Neuron (in vitro differentiated cells): ENCODE data around the gene POLR3A.

Experiments used
- H2AFZ ChIP-seq: one replicate; pipeline ENCODE4 v1.6.1; 2013; ENCODE audit warnings: low read depth, mild to moderate bottlenecking, inconsistent platforms, low read length, moderate library complexity
- H3K27me3 ChIP-seq: one replicate; pipeline ENCODE4 v1.6.1; 2013; ENCODE audit warnings: low read length; ENCODE audit not compliant: insufficient read depth
- H3K36me3 ChIP-seq: one replicate; pipeline ENCODE4 v1.6.1; 2013; ENCODE audit warnings: low read length; ENCODE audit not compliant: insufficient read depth
- H3K4me1 ChIP-seq: one replicate; pipeline ENCODE4 v1.6.1; 2013; ENCODE audit warnings: low read length; ENCODE audit not compliant: insufficient read depth
- H3K4me3 ChIP-seq: 2 replicates; pipeline ENCODE4 v1.5.1; 2013; ENCODE audit warnings: mild to moderate bottlenecking, low read length, moderate library complexity
- H3K9me3 ChIP-seq: one replicate; pipeline ENCODE4 v1.6.1; 2013; ENCODE audit warnings: low read length

The POLR3A gene

GRCh38 chr10:78028438-78029268, 662 bp downstream of the POLR3A start:
- H3K36me3 ChIP-seq = peaks cover 29% of the 10 kb centered on the region
- peak overlapping the region; percentile 47 for H2AFZ ChIP-seq
- no peaks in the 10 kb centered on the region for H3K27me3 ChIP-seq
- no peaks in the 10 kb centered on the region for H3K9me3 ChIP-seq
- H3K4me1 ChIP-seq = peaks cover 9% of the 10 kb centered on the region
- H3K4me3 ChIP-seq = peak overlapping the region; percentile 70

- Histone ChIP-seq H2AFZ (no peak overlapping the region), H3K36me3 (peaks cover 56% of the 10 kb centered on the region), H3K4me3 (no peak overlapping the region), H3K9me3 (no peaks in the 10 kb centered on the region), H3K4me1 (peaks cover 9% of the 10 kb centered on the region), H3K27me3 (no peaks in the 10 kb centered on the region)
These were observed 3.5 kb downstream of the POLR3A start for GRCh38 chr10:78025685-78026364.

- peaks cover 71% of the 10 kb centered on the region for H3K36me3 ChIP-seq
These were observed 5.6 kb downstream of the POLR3A start for GRCh38 chr10:78023741-78024140.

GRCh38 chr10:78021201-78021600, 8.1 kb downstream of the POLR3A start:
- no peaks in the 10 kb centered on the region for H3K9me3 ChIP-seq
- no peak overlapping the region for H3K4me3 ChIP-seq
- H3K36me3 ChIP-seq = peaks cover 90% of the 10 kb centered on the region
- H3K27me3 ChIP-seq = no peaks in the 10 kb centered on the region
- no peak overlapping the region for H2AFZ ChIP-seq
- no peaks in the 10 kb centered on the region for H3K4me1 ChIP-seq

More at GRCh38 chr10:78023741-78024140, 5.6 kb downstream of the POLR3A start:
- Histone ChIP-seq H3K4me1 (peaks cover 9% of the 10 kb centered on the region), H2AFZ (no peak overlapping the region), H3K4me3 (no peak overlapping the region), H3K9me3 (no peaks in the 10 kb centered on the region), H3K27me3 (no peaks in the 10 kb centered on the region)

- no peaks in the 10 kb centered on the region for H3K9me3 ChIP-seq
- no peak overlapping the region for H3K4me3 ChIP-seq
- H2AFZ ChIP-seq = no peak overlapping the region
- peaks cover 88% of the 10 kb centered on the region for H3K36me3 ChIP-seq
- H3K27me3 ChIP-seq = no peaks in the 10 kb centered on the region
- H3K4me1 ChIP-seq = no peaks in the 10 kb centered on the region
These were observed 10.1 kb downstream of the POLR3A start for GRCh38 chr10:78019264-78019663.

GRCh38 chr10:78017856-78018255, 11.5 kb downstream of the POLR3A start:
- no peaks in the 10 kb centered on the region for H3K9me3 ChIP-seq
- peaks cover 88% of the 10 kb centered on the region for H3K36me3 ChIP-seq
- H3K4me3 ChIP-seq = no peak overlapping the region
- H3K4me1 ChIP-seq = no peaks in the 10 kb centered on the region
- H2AFZ ChIP-seq = no peak overlapping the region
- H3K27me3 ChIP-seq = no peaks in the 10 kb centered on the region

- Histone ChIP-seq H3K36me3 (peaks cover 89% of the 10 kb centered on the region), H3K4me3 (no peak overlapping the region), H3K27me3 (no peaks in the 10 kb centered on the region), H3K4me1 (no peaks in the 10 kb centered on the region), H3K9me3 (no peaks in the 10 kb centered on the region), H2AFZ (no peak overlapping the region)
These were observed 13.8 kb downstream of the POLR3A start for GRCh38 chr10:78015546-78015945.

GRCh38 chr10:78013564-78013963, 15.8 kb downstream of the POLR3A start:
- Histone ChIP-seq H3K4me3 (no peak overlapping the region), H3K4me1 (no peaks in the 10 kb centered on the region), H2AFZ (no peak overlapping the region), H3K27me3 (no peaks in the 10 kb centered on the region), H3K36me3 (peaks cover 90% of the 10 kb centered on the region), H3K9me3 (no peaks in the 10 kb centered on the region)

GRCh38 chr10:78011065-78011464, 18.2 kb downstream of the POLR3A start:
- Histone ChIP-seq H3K9me3 (no peaks in the 10 kb centered on the region), H3K4me1 (no peaks in the 10 kb centered on the region), H3K27me3 (no peaks in the 10 kb centered on the region), H3K4me3 (no peak overlapping the region), H3K36me3 (peaks cover 89% of the 10 kb centered on the region), H2AFZ (no peak overlapping the region)

- H3K4me3 ChIP-seq = no peak overlapping the region
- H3K36me3 ChIP-seq = peaks cover 89% of the 10 kb centered on the region
- H3K27me3 ChIP-seq = no peaks in the 10 kb centered on the region
- no peaks in the 10 kb centered on the region for H3K9me3 ChIP-seq
- no peaks in the 10 kb centered on the region for H3K4me1 ChIP-seq
- H2AFZ ChIP-seq = no peak overlapping the region
These were observed 19.0 kb downstream of the POLR3A start for GRCh38 chr10:78010278-78010677.

GRCh38 chr10:78009662-78010061, 19.7 kb downstream of the POLR3A start:
- Histone ChIP-seq H3K9me3 (no peaks in the 10 kb centered on the region), H3K4me3 (no peak overlapping the region), H2AFZ (no peak overlapping the region), H3K4me1 (no peaks in the 10 kb centered on the region), H3K36me3 (peaks cover 89% of the 10 kb centered on the region), H3K27me3 (no peaks in the 10 kb centered on the region)

- Histone ChIP-seq H3K4me3 (no peak overlapping the region), H3K27me3 (no peaks in the 10 kb centered on the region), H3K9me3 (no peaks in the 10 kb centered on the region), H3K36me3 (peaks cover 86% of the 10 kb centered on the region), H2AFZ (no peak overlapping the region), H3K4me1 (no peaks in the 10 kb centered on the region)
These were observed 22.1 kb downstream of the POLR3A start for GRCh38 chr10:78007172-78007571.

GRCh38 chr10:78004215-78005026, 24.9 kb downstream of the POLR3A start:
- peaks cover 86% of the 10 kb centered on the region for H3K36me3 ChIP-seq
- no peak overlapping the region for H3K4me3 ChIP-seq
- H3K4me1 ChIP-seq = no peaks in the 10 kb centered on the region
- no peaks in the 10 kb centered on the region for H3K9me3 ChIP-seq
- no peaks in the 10 kb centered on the region for H3K27me3 ChIP-seq
- H2AFZ ChIP-seq = no peak overlapping the region
